ENCODE results near the gene SLC10A3. TPM values are rescaled to one million over a fixed set of nuclear protein-coding genes. Genes with fewer than 3 reads are reported as not detected.

SLC10A3 gene
- total RNA-seq, 1 experiment from 2014 or later, result 54.9 TPM

- no TSS peak for BruUV-seq (replicated peaks)
- POLR2A ChIA-PET (ENCODE audit: unreplicated experiment), result interaction anchor here (0.7 to 1.0 kb wide), 2 partner anchors 116 to 540 kb away, joined by 12 to 20 read pairs; no protein-coding TSS in a partner anchor
Measured at GRCh38 chrX:154486396-154487207, 3.8 kb downstream of the SLC10A3 start, which contains the start of gene UBL4A. TSS of gene UBL4A (minus strand) at chrX:154486615. CDS start at chrX:154486584, 31 bp downstream.

GRCh38 chrX:154486052-154486395 lies 4.4 kb downstream of the SLC10A3 start:
- peak overlapping the region; percentile 69 for H3K4me3 ChIP-seq
- no peak for TF ChIP-seq EZH2 (IDR thresholded peaks at IDR 0.05; ENCODE audit: low read depth)
- TF ChIP-seq CTCF (conservative IDR thresholded peaks at IDR 0.05), result no peak
- H4K20me1 ChIP-seq (ENCODE audit: insufficient read depth), result no peaks in the 10 kb centered on the region
- H3K79me2 ChIP-seq (ENCODE audit: low read depth), result peaks cover 14% of the 10 kb centered on the region
- no peaks in the 10 kb centered on the region for H3K9me3 ChIP-seq (ENCODE audit: insufficient read depth, low read depth)
- peak overlapping the region; percentile 69; the same call in 1 of the 2 replicates for H2AFZ ChIP-seq
- ChIA-PET POLR2A (ENCODE audit: unreplicated experiment) (interaction anchor here (0.6 kb wide), 1 partner anchor 117 kb away, joined by 6 read pairs; no protein-coding TSS in a partner anchor), CTCF (interaction anchor here (0.6 kb wide), 1 partner anchor 21 kb away, joined by 4 read pairs; no protein-coding TSS in a partner anchor)
- no peaks in the 10 kb centered on the region for H3K9me2 ChIP-seq (ENCODE audit: insufficient read depth)
- H3K4me2 ChIP-seq, result peak overlapping the region; percentile 88
- intact Hi-C loops (cut with micrococcal nuclease; ENCODE audit: unreplicated experiment), result loop anchor here (5.0 kb wide), 1 partner anchor 89 kb away; the partner anchor contains the start of gene RPL10
- H3K27me3 ChIP-seq (ENCODE audit: insufficient read depth, low read depth), result no peaks in the 10 kb centered on the region
- no peaks in the 10 kb centered on the region for H3K36me3 ChIP-seq (ENCODE audit: low read depth)
- H3K4me1 ChIP-seq (replicated peaks; ENCODE audit: insufficient read depth), result peaks cover 26% of the 10 kb centered on the region
- DNase-seq, result peak in 1 of 2 experiments; percentile 51
- peak overlapping the region; percentile 9; the same call in 1 of the 2 replicates for H3K27ac ChIP-seq
- H3F3A ChIP-seq (ENCODE audit: insufficient read depth, low read depth), result peaks cover 9% of the 10 kb centered on the region; the same call in 1 of the 2 replicates
- no TSS peak for BruUV-seq (replicated peaks)

More at GRCh38 chrX:154486396-154487207, 3.8 kb downstream of the SLC10A3 start, which contains the start of gene UBL4A:
- peaks cover 14% of the 10 kb centered on the region for H3K79me2 ChIP-seq (ENCODE audit: low read depth)
- CTCF ChIA-PET, result interaction anchor here (0.6 kb wide), 1 partner anchor 21 kb away, joined by 4 read pairs; no protein-coding TSS in a partner anchor
- H3K4me2 ChIP-seq, result peak within 1 kb of the TSS; percentile 88
- peaks cover 9% of the 10 kb centered on the region; the same call in 1 of the 2 replicates for H3F3A ChIP-seq (ENCODE audit: insufficient read depth, low read depth)
- H3K27ac ChIP-seq, result peak within 1 kb of the TSS; percentile 9; the same call in 1 of the 2 replicates
- H2AFZ ChIP-seq, result peak within 1 kb of the TSS; percentile 69; the same call in 1 of the 2 replicates
- no peaks in the 10 kb centered on the region for H3K27me3 ChIP-seq (ENCODE audit: insufficient read depth, low read depth)
- DNase-seq, result peak; percentile 50 to 93
- peaks cover 30% of the 10 kb centered on the region for H3K4me1 ChIP-seq (replicated peaks; ENCODE audit: insufficient read depth)
- intact Hi-C loops (cut with micrococcal nuclease; ENCODE audit: unreplicated experiment), result loop anchor here (5.0 kb wide), 1 partner anchor 89 kb away; the partner anchor contains the start of gene RPL10
- peak within 1 kb of the TSS; percentile 69 for H3K4me3 ChIP-seq
- H3K9me2 ChIP-seq (ENCODE audit: insufficient read depth), result no peaks in the 10 kb centered on the region
- no peaks in the 10 kb centered on the region for H3K9me3 ChIP-seq (ENCODE audit: insufficient read depth, low read depth)
- H4K20me1 ChIP-seq (ENCODE audit: insufficient read depth), result no peaks in the 10 kb centered on the region
- H3K36me3 ChIP-seq (ENCODE audit: low read depth), result no peaks in the 10 kb centered on the region
- TF ChIP-seq EZH2 (IDR thresholded peaks at IDR 0.05; ENCODE audit: low read depth) (no peak), CTCF (conservative IDR thresholded peaks at IDR 0.05) (no peak)
